NCI-H1694 treated with DMSO at 0.1 percent for 48 hours (cell line): ENCODE measurements around the gene FADS3.

Source experiments
- DNase-seq: peaks from one replicate; lab custom pipeline; 2025; lab: John Stamatoyannopoulos, UW

FADS3 gene

DNA sequence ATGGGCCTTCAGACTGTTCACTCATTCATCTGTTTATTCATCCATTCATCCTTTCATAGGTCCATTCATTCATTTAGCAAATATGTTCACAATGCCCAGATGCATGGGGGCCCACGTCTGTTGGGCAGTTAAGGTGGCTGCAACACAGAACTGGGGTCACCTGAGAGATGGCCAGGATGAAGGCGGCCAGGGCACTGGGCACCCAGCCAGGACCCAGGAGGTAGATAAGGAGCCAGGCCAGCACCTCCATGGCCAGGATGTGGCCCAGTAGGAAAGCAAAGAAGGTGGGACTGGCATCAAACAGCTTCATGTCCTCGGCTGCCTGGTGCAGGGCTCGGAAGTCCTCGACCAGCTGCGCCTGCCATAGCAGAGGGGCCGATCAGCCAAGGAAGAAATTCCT, 12.2 kb downstream of the FADS3 start:
- DNase-seq: no peak

DNA sequence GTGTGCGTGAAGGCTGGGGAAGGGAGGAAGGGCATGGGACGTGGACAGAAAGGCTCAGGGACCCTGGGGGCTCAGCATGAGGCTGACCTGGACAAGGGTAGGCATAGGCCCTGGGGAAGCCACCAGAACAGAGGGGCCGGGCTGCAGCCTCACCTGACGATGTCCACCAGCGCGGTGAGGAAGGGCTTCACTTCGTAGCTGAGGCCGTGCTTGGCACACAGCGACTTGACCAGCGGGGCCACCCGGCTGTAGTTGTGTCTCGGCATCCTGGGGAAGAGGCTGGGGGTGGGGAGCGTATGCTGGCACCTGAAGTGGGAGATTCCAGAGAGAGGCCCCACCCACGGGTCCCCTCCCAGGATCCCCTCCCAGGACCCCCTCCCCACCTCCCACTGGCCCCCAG, 15.6 kb downstream of the FADS3 start:
- no peak for DNase-seq

GRCh38 chr11:61874853-61875252, 16.5 kb downstream of the FADS3 start:
- no peak for DNase-seq

DNA sequence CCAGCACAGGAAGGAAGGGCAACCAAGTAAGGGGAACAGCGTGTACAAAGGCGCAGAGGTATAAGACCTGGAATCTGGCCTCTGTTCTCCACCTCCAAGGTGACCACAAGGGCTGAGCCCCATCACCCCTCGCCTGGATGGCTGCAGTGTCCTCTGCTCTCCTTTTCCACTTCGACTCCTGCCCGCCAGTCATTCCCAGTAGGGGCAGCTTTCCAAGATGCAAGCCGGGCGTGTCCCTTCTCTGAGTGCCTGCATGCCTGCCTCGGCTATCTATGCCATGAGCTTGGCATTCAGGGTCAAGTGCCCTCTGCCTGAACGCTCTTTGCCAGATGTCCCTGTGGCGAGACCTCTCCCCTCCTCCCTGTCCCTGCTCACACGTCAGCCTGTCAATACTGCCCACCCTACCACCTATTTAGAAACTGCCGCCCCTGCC, 17.0 kb downstream of the FADS3 start:
- DNase-seq: no peak

DNA sequence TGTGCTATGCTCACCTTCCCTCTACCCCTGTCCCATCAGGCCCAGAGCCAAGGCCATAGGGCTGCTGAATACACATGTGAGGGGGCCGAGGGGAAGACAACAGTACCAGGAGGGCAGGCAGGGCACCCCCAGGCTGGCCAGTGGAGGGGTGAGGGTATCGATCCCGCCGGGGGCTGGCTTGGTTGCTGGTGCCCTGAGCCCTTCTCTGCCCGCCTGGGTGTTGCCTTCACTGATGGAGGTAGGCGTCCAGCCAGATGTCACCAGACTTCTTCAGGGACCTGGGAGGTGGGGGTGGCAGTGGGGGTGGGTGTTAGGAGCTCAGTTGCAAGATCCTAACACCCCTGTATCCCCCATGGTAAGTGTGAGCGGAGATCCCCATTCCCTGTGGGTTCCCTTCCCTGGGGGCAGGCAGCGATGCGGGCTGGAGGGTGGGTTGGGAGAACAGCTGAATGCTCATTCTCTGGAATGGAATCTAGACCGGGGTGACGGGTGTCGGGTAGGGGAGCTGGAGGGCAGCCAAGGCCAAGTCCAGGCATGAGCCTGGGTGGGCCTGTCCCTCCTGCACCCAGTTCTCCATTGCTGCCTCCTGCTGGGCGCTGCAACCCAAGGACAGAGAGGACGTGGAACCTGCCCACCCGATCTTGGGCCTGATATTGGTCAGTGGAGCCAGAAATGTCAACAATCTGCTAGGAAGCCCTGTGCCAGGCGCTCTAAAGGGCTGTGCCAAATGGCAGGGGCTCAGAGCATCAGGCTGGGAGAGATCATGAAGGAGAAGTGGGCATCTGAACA, 17.6 kb downstream of the FADS3 start:
- DNase-seq: peak; percentile 26

DNA sequence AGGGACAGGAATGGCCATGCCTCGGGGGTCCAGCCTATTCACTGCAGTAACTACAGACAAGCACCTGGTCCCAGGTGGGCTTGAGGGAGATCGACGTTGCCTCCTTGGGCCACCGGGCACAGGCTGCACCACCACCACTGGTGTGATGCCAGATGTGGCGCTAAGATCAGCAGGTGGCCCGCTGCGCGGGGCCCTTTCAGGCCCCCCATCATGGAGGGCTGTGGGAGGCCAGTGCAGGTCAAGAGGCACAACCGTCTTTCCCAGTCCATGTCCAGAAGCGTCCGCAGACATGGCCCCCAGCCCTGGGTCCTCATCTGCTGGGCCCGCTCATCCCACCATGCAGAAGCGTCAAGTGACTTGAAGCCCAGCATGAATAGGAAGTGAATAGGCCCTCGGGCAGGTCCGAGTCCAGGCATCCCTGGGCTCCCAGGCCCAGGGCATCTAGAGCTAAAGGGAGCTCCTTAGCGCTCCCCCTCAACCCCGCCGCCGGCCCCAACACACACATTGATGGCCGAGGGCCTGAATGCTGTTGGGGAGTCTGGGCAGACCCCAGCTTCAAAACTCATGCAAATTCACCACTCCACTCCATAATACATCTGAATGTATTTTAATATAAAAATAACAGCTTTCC, 18.3 kb downstream of the FADS3 start:
- DNase-seq: no peak

- DNase-seq: peak; percentile 55
Observed at GRCh38 chr11:61871158-61871597, 20.2 kb downstream of the FADS3 start.

GRCh38 chr11:61870541-61871031, 20.8 kb downstream of the FADS3 start:
- DNase-seq: no peak

DNA sequence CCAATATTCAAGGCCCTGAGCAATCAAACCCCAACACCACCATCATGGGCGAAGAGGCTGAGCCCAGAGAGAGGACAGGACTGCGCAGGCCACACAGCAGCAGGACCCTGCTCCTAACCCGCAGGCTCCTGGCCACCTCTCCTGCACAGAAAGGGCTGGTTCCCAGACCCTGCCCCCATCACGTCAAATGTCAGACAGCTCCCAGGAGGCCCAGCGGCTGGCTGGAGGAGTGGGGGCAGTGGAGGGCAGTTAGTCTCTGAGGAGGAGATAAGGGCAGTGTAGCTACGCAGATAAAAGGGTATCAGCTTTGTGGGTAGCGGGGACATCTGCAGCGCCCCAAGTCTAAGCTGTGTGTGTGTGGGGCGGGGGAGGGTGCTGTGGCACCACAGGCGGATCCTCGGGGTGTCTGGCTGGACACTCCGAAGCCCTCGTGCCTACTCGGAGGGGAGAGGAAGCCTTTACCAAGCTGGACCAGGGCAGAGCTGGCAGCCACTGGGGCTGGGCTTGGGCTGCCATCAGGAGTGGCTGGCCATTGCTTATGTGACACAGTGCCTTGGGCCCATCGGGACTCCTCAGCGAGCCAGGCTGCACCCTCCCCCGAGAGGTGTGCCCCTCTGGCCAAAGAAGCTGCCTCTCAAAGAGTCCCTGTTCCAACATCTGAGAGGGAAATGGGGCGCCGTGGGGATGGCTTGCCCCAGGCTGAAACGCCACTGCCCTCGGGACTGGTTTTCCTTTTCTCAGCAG, 21.5 kb downstream of the FADS3 start:
- no peak for DNase-seq

- DNase-seq: no peak
Observed at GRCh38 chr11:61869429-61869707, 22.0 kb downstream of the FADS3 start.

DNA sequence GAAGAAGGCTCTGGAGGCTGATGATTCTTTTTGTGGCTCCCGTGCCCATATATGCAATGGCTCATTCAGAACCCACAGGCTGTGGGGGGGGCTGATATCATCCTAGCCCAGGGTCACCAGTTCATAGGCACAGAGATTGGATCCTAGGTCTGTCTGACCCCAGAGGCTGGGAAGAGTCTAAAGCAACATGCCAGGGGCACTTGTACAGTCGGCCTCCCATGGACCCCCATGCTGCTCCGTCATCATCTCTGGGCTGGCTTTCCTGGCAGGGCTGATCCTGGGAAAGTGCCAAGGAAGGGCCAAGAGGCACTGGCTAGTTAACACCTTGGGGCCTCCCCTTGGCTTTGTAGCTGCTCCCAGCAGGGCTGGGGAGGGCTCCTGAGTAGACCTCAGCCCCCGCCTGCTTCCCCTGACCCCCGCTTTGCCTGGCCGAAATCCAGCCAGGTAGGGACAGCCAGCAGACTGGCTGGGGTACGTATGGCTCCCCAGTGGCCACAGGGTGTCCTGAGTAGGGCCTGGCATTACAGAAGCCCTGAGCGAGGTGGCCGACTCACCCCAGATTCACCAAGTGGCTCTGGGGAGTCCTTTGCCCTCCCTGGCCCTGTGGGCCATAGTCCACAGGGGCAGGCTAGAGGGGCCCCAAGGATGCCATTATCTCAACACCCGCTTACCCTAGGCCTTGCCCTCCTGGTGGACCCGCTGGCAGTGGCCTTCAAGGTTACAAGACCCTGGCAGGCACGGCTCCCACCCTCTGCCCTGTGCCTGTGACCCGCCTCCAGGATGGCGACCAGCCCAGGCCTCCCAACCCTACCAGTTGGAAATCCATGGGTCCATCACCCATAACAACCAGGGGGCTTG, 22.5 kb downstream of the FADS3 start:
- DNase-seq: no peak

DNA sequence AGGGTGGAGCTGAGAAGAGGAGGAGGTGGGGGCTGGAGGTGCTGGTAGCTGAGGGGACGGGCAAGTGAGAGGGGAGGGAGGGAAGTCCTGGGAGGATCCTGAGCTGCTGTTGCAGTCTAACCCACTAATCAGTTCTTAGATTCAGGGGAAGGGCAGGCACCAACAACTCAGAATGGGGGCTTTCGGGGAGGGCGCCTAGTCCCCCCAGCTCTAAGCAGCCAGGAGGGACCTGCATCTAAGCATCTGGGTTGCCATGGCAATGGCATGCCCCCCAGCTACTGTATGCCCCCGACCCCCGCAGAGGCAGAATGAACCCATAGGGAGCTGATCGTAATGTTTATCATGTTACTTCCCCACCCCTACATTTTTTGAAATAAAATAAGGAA, 24.4 kb downstream of the FADS3 start:
- DNase-seq: no peak

- no peak for DNase-seq
Observed at GRCh38 chr11:61866231-61866957, 25.0 kb downstream of the FADS3 start.

DNA sequence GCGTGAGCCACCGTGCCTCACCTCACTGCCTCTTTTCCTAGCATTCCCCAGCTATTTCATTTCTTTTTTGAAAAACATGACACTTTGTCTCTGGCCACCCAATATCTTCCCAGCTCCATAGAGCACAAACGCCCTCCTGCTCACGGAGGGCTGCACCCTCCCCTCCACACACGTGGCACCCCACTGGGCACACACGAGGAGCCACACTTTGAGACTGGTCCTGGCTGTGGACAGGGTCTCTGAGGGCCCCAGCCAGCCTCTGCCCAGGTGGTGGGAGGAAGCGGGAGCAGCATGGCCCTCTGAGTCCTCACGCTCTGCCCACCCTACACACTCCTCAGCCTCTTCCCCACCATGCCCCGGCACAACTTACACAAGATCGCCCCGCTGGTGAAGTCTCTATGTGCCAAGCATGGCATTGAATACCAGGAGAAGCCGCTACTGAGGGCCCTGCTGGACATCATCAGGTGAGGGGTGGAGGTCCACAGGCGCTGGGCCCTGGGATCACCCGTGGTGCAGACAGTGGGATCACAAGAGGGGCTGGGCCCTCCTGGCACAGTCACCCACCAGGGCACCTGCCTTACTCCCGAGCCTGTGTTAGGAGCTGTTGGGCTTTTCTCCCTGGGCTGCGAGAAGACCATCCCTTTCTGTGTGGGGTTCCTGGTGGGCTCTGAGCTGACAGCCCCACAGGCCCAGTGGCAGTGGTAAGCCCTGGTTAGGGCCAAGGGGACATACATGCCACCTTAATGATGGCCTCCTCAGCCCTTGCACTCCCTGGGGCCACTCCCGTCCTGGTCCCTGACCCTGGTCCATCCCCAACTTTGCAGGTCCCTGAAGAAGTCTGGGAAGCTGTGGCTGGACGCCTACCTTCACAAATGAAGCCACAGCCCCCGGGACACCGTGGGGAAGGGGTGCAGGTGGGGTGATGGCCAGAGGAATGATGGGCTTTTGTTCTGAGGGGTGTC, 26.2 kb downstream of the FADS3 start:
- no peak for DNase-seq

DNA sequence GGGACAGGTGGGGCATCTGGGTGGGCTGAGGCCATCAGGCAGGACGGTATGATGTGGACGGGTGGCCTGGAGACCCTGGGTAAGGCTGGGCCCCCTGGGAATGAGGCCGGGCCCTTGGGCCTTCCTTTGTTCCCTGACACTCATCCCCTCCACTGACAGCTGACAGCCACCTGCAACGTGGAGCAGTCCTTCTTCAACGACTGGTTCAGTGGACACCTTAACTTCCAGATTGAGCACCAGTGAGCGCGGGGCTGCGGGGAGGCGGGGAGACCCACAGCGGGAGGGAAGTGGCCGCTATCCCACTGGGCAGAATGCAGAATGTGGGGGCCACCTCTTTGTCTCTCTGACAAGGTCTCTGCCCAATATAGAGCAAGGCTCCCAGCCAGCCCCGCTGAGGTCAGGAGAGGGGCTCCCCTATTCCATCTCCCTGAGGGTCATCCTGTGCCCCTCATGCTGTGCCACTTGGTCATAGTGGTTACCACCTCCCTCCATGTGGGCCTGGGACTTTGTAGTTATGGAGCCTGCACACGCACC, 27.7 kb downstream of the FADS3 start:
- DNase-seq: no peak

GRCh38 chr11:61862714-61863547, 28.4 kb downstream of the FADS3 start:
- no peak for DNase-seq

DNA sequence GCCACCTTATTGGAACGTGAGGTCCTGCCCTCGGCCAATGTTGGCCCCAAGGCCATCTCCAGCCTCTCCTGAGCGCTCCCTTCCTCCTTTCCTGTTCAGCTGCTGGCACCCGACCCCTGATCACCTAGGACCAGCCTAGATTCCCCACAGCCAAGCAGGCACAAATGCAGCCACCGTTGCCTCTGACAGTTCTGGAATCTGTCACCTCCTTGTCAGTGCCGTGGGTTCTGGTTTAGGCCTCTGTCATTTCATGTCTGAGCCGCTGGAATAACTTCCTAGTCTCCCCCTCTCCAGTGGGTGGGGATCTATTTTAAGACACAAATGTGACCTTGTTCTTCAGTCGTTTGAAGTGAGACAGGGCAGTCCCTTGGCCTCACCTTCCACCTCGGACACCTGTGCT, 29.7 kb downstream of the FADS3 start:
- no peak for DNase-seq

DNA sequence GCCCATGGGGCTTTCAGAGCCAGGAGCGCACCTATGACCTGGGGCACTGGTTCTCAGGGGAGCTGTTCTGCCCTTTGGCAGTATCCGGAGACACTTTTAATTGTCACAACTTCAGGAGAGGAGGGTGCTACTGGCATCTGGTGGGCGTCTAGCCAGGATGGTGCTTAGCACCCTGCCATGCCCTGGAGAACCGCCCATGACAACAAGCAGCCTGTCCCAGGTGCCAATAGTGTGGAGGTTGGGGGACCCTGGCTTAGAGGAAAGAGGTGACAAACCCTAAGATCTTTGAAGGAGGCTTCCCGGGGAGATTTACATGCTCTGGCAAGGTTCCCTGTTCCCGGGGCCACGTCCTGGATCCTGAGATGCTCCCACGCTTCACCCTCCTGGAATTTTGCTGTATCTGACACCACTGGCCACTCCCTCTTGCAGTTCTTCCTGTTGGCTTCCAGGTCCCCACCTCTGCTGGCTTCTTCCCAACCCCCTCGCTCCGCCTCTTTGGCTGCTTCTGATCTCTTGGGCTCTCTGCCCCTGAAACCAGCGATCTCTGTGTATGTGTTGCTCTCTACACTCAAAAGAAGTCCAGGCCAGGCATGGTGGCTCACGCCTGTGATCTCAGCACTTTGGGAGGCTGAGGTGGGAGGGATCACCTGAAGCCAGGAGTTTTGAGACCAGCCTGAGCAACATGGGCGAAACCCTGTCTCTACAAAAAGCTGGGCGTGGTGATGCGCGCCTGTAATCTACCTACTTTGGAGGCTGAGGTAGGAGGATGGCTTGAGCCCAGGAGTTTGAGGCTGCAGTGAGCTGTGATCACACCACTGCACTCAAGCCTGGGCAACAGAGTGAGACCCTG, 31.1 kb downstream of the FADS3 start:
- DNase-seq: no peak
